ENCODE data around the gene GNAI3.

GNAI3 gene

GRCh38 chr1:109514846-109515245 is 33.6 kb upstream of the GNAI3 start:
- no peak for DNase-seq (ENCODE audit: low spot score)
- no peak for TF ChIP-seq CTCF (IDR thresholded peaks at IDR 0.05; ENCODE audit: extremely low read depth, missing control alignments)

- no peak for TF ChIP-seq CTCF (IDR thresholded peaks at IDR 0.05; ENCODE audit: extremely low read depth, missing control alignments)
- DNase-seq (ENCODE audit: low spot score): no peak
Observed at GRCh38 chr1:109516872-109517271, 31.5 kb upstream of the GNAI3 start.

- DNase-seq (ENCODE audit: low spot score): no peak
- no peak for TF ChIP-seq CTCF (IDR thresholded peaks at IDR 0.05; ENCODE audit: extremely low read depth, missing control alignments)
Observed at GRCh38 chr1:109517337-109517736, 31.1 kb upstream of the GNAI3 start.

- no peak for TF ChIP-seq CTCF (IDR thresholded peaks at IDR 0.05; ENCODE audit: extremely low read depth, missing control alignments)
- DNase-seq (ENCODE audit: low spot score): no peak
Observed at GRCh38 chr1:109521002-109521951, 27.1 kb upstream of the GNAI3 start.

GRCh38 chr1:109522026-109522425 is 26.4 kb upstream of the GNAI3 start:
- no peak for DNase-seq (ENCODE audit: low spot score)

GRCh38 chr1:109523706-109524105 is 24.7 kb upstream of the GNAI3 start:
- no peak for DNase-seq (ENCODE audit: low spot score)
- TF ChIP-seq CTCF (IDR thresholded peaks at IDR 0.05; ENCODE audit: extremely low read depth, missing control alignments): no peak

More at GRCh38 chr1:109522026-109522425, 26.4 kb upstream of the GNAI3 start:
- no peak for TF ChIP-seq CTCF (IDR thresholded peaks at IDR 0.05; ENCODE audit: extremely low read depth, missing control alignments)

GRCh38 chr1:109527098-109527811 is 21.2 kb upstream of the GNAI3 start:
- peak; percentile 72 for DNase-seq (ENCODE audit: low spot score)
- TF ChIP-seq CTCF (IDR thresholded peaks at IDR 0.05; ENCODE audit: extremely low read depth, missing control alignments): no peak

Data from GM20000 (cell line).